GM12878 (cell line): ENCODE data around the gene RBMS3. TPM values are rescaled to one million over a fixed set of nuclear protein-coding genes. Genes with fewer than 3 reads are reported as not detected.

Source experiments
- ATAC-seq: fragments of 200-7000 bp; cut with Tn5 transposase; 3 replicates; pipeline ENCODE4 v1.9.1; 2020; ENCODE audit warnings: mild to moderate bottlenecking, moderate library complexity
- BruUV-seq: library from RNA; stranded (reverse); fragments of 400-500 nt; replicated peaks from 2 replicates; lab custom pipeline; 2021; lab: Mats Ljungman, UMichigan
- CTCF ChIA-PET: fragments of 300-600 bp; sonication (Branson Sonifier 250); formaldehyde crosslinking; extraction: SDS; loops from one replicate; lab custom pipeline; 2021; ENCODE audit warnings: inconsistent platforms; lab: Yijun Ruan, JAX
- POLR2A ChIA-PET: fragments of 350-600 bp; formaldehyde crosslinking; extraction: SDS; loops from one replicate; lab custom pipeline; 2021; ENCODE audit warnings: inconsistent platforms; lab: Charles Lee
- RAD21 ChIA-PET: fragments of 300-600 bp; sonication (Branson Sonifier 250); formaldehyde crosslinking; loops from one replicate; lab custom pipeline; 2023; ENCODE audit warnings: antibody characterized with exemption; ENCODE audit not compliant: unreplicated experiment; lab: Charles Lee
- SMC1A ChIA-PET: fragments of 300-600 bp; sonication (Branson Sonifier 250); formaldehyde crosslinking; loops from one replicate; lab custom pipeline; 2023; ENCODE audit not compliant: unreplicated experiment, uncharacterized antibody; lab: Charles Lee
- DNase-seq: peaks from one replicate; pipeline ENCODE4 v3.0.0-alpha.2; 2011; ENCODE audit warnings: low read depth, low spot score
- FAIRE-seq: peaks from 3 replicates; lab custom pipeline; 2011; peaks lifted over from hg19 to GRCh38; lab: Jason Lieb, UNC
- H2AFZ ChIP-seq: 2 replicates; pipeline ENCODE4 v1.6.0; 2011; ENCODE audit warnings: low read depth, low read length, control low read depth; ENCODE audit not compliant: control insufficient read depth
- H3K27ac ChIP-seq: 2 replicates; pipeline ENCODE4 v1.5.1; 2011; ENCODE audit warnings: control low read depth; ENCODE audit not compliant: control insufficient read depth, insufficient read depth
- H3K27me3 ChIP-seq, 2 experiments: replicated peaks in 1 of 2; 2 replicates each; pipeline versions ENCODE4 v1.6.0 to v1.6.1; 2011; ENCODE audit warnings: low read length in 1 of 2; ENCODE audit not compliant: control insufficient read depth in 2 of 2, insufficient read depth in 2 of 2
- H3K36me3 ChIP-seq, 2 experiments: 2 replicates each; pipeline ENCODE4 v1.5.1; 2011; ENCODE audit warnings: low read length in 1 of 2; ENCODE audit not compliant: control insufficient read depth in 2 of 2, insufficient read depth in 2 of 2
- H3K4me1 ChIP-seq: 2 replicates; pipeline ENCODE4 v1.6.1; 2011; ENCODE audit warnings: mild to moderate bottlenecking, low read length, moderate library complexity, mixed read lengths; ENCODE audit not compliant: control insufficient read depth, insufficient read depth
- H3K4me2 ChIP-seq: 2 replicates; pipeline ENCODE4 v1.6.0; 2011; ENCODE audit warnings: control low read depth; ENCODE audit not compliant: control insufficient read depth, insufficient read depth
- H3K4me3 ChIP-seq: fragments of 200-600 bp; sonication (generic); 2 replicates; pipeline ENCODE4 v1.5.1; 2016
- H3K79me2 ChIP-seq: 2 replicates; pipeline ENCODE4 v1.6.0; 2011; ENCODE audit warnings: low read length; ENCODE audit not compliant: control insufficient read depth, insufficient read depth
- H3K9ac ChIP-seq: 2 replicates; pipeline ENCODE4 v1.8.0; 2011; ENCODE audit warnings: low read length, control low read depth, mixed read lengths; ENCODE audit not compliant: control insufficient read depth, insufficient read depth
- H3K9me3 ChIP-seq: replicated peaks from 3 replicates; pipeline ENCODE4 v1.5.1; 2011; ENCODE audit warnings: mild to moderate bottlenecking, low read length; ENCODE audit not compliant: control insufficient read depth, insufficient read depth
- H4K20me1 ChIP-seq: 2 replicates; pipeline ENCODE4 v1.6.0; 2011; ENCODE audit not compliant: control insufficient read depth, insufficient read depth
- CREB1 ChIP-seq: IDR thresholded peaks from 2 replicates; pipeline ENCODE4 v1.6.1; 2012; ENCODE audit warnings: low read depth, mild to moderate bottlenecking, inconsistent platforms
- EGR1 ChIP-seq, 2 experiments: IDR thresholded peaks; 1 replicate in 1 of 2; 2 replicates in 1 of 2; pipeline ENCODE4 v1.6.1; 2011 to 2012; ENCODE audit warnings: low read depth in 2 of 2, low read length in 2 of 2, borderline replicate concordance in 1 of 2, mild to moderate bottlenecking in 1 of 2, moderate library complexity in 1 of 2
- ESRRA ChIP-seq: IDR thresholded peaks from 2 replicates; pipeline ENCODE4 v1.6.1; 2012; ENCODE audit warnings: mild to moderate bottlenecking, low read length, improper control_type of control experiment
- IRF4 ChIP-seq: IDR thresholded peaks from 2 replicates; pipeline ENCODE4 v1.6.1; 2011; ENCODE audit warnings: low read depth, low read length
- MTA2 ChIP-seq: fragments of 450-650 bp; IDR thresholded peaks from 2 replicates; pipeline ENCODE4 v1.6.1; 2016; ENCODE audit warnings: low read depth, mild to moderate bottlenecking, moderate library complexity
- NFIC ChIP-seq: IDR thresholded peaks from 2 replicates; pipeline ENCODE4 v1.6.1; 2012; ENCODE audit warnings: low read depth, mild to moderate bottlenecking, inconsistent platforms, low read length, moderate library complexity
- ZBED1 ChIP-seq: IDR thresholded peaks from 2 replicates; pipeline ENCODE4 v1.6.1; 2016; ENCODE audit warnings: borderline replicate concordance
- WGBS: methylation state at CpG from one replicate; pipeline ENCODE4 v1.1.6; 2016; ENCODE audit warnings: low lambda C conversion rate; ENCODE audit not compliant: insufficient replicate concordance, insufficient coverage; ENCODE audit errors: missing lambda C conversion rate; 5-methylcytosine and 5-hydroxymethylcytosine counted together
- in situ Hi-C: fragments of 300-500 bp; cut with MboI; formaldehyde crosslinking; loops from 9 replicates; pipeline ENCODE4 v1.14.3; 2018; ENCODE audit warnings: mixed read lengths
- intact Hi-C: fragments of 100-400 bp; cut with micrococcal nuclease; formaldehyde crosslinking; loops from one replicate; pipeline ENCODE4 v1.14.2; 2022; ENCODE audit not compliant: unreplicated experiment
- polyA plus RNA-seq, 11 experiments: library from polyadenylated mRNA; depleted of rRNA in 4 of 11; unstranded in 6 of 11; stranded (reverse) in 5 of 11; fragments of >200 nt; fragmentation: Nextera tagmentation in 4 of 11; fragmentation: Illumina TruSeq in 1 of 11; extraction: Ambion mirVana in 4 of 11; extraction: Trizol in 1 of 11; gene quantifications; 1 replicate in 1 of 11; 2 replicates in 10 of 11; pipeline versions ENCODE4 v1.2.1 to v1.2.3, GENCODE V29; 2011 to 2016; ENCODE audit warnings: inconsistent platforms in 2 of 11, missing spikeins in 2 of 11, low read depth in 1 of 11
- total RNA-seq, 4 experiments: library from RNA; depleted of rRNA in 3 of 4; stranded (reverse); fragments of >200 nt in 3 of 4; fragmentation: Illumina TruSeq in 1 of 4; extraction: Trizol in 1 of 4; gene quantifications; 2 replicates each; pipeline versions ENCODE4 v1.2.1 to v1.2.3, GENCODE V29; 2013 to 2021
- TF ChIP-seq, protein P1 (sequence below): fragments of 450-650 bp; formaldehyde crosslinking; IDR thresholded peaks from 2 replicates; pipeline ENCODE4 v1.4.0; 2022; ENCODE audit warnings: mild to moderate bottlenecking, moderate library complexity
- TF ChIP-seq, protein P2 (sequence below): fragments of 450-650 bp; formaldehyde crosslinking; IDR thresholded peaks from 2 replicates; pipeline ENCODE4 v1.4.0; 2020; ENCODE audit warnings: mild to moderate bottlenecking, moderate library complexity
- TF ChIP-seq, protein P3 (sequence below): fragments of 450-650 bp; IDR thresholded peaks from 2 replicates; pipeline ENCODE4 v1.6.1; 2016; ENCODE audit warnings: mild to moderate bottlenecking

RBMS3 gene
- total and polyA plus RNA-seq, 10 of the 15 experiments (the other 5 are each of a cell fraction or from before 2014, with no cell fraction given) = 0.79 to 4.7 (median 3.1) TPM

GRCh38 chr3:29955413-29955812 lies 674.5 kb downstream of the RBMS3 start (continued):
- TF ChIP-seq, protein P1, sequence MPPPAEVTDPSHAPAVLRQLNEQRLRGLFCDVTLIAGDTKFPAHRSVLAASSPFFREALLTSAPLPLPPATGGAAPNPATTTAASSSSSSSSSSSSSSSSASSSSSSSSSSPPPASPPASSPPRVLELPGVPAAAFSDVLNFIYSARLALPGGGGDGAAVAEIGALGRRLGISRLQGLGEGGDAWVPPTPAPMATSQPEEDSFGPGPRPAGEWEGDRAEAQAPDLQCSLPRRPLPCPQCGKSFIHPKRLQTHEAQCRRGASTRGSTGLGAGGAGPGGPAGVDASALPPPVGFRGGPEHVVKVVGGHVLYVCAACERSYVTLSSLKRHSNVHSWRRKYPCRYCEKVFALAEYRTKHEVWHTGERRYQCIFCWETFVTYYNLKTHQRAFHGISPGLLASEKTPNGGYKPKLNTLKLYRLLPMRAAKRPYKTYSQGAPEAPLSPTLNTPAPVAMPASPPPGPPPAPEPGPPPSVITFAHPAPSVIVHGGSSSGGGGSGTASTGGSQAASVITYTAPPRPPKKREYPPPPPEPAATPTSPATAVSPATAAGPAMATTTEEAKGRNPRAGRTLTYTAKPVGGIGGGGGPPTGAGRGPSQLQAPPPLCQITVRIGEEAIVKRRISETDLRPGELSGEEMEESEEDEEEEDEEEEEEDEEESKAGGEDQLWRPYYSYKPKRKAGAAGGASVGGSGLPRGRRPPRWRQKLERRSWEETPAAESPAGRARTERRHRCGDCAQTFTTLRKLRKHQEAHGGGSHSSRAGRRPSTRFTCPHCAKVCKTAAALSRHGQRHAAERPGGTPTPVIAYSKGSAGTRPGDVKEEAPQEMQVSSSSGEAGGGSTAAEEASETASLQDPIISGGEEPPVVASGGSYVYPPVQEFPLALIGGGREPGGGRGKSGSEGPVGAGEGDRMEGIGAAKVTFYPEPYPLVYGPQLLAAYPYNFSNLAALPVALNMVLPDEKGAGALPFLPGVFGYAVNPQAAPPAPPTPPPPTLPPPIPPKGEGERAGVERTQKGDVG = no peak

DNA sequence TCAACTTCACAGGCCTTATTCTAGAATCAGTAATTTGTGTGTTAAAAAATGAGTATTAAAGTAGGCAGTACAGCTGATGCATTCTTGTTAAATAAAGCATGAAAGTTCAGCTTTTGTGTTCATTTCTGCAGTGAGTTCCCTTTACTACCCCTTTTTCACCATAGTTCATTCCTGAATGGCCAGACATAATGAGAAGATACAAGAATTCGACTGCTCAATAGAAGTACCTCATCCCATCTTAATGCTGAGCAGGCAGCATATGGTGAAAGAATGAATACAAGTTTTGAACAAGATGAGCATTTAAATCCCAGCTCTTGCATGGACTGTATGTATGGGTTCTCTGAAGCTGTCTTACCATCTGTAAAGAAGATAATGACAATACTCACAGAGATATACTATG lies 677.9 kb downstream of the RBMS3 start:
- Histone ChIP-seq H3K27ac (no peak overlapping the region), H3K27me3 (no peaks in the 10 kb centered on the region), H3K4me2 (no peak overlapping the region), H3K4me1 (no peaks in the 10 kb centered on the region), H2AFZ (no peak overlapping the region), H4K20me1 (no peaks in the 10 kb centered on the region), H3K9ac (no peak overlapping the region), H3K36me3 (no peaks in the 10 kb centered on the region), H3K4me3 (no peak overlapping the region), H3K79me2 (no peaks in the 10 kb centered on the region), H3K9me3 (no peaks in the 10 kb centered on the region; the same call in 2 of the 3 replicates)
- SMC1A ChIA-PET = no interaction called here
- intact Hi-C loops = no loop called here
- DNase-seq (no peak), ATAC-seq (no peak), FAIRE-seq (no peak)
- 0% methylated on average over 1 of the region's 1 CpG for WGBS
- RAD21 ChIA-PET = no interaction called here
- in situ Hi-C loops = no loop called here
- POLR2A ChIA-PET = no interaction called here
- CTCF ChIA-PET = no interaction called here
- BruUV-seq = no TSS peak
- TF ChIP-seq NFIC (no peak), MTA2 (no peak), ZBED1 (no peak), IRF4 (no peak), ESRRA (no peak), EGR1 (IDR thresholded peaks at IDR 0.05; ENCODE audit: borderline replicate concordance in 1 of 2, low read depth in 2 of 2, low read length in 2 of 2) (no peak), CREB1 (no peak)
- TF ChIP-seq, protein P2, sequence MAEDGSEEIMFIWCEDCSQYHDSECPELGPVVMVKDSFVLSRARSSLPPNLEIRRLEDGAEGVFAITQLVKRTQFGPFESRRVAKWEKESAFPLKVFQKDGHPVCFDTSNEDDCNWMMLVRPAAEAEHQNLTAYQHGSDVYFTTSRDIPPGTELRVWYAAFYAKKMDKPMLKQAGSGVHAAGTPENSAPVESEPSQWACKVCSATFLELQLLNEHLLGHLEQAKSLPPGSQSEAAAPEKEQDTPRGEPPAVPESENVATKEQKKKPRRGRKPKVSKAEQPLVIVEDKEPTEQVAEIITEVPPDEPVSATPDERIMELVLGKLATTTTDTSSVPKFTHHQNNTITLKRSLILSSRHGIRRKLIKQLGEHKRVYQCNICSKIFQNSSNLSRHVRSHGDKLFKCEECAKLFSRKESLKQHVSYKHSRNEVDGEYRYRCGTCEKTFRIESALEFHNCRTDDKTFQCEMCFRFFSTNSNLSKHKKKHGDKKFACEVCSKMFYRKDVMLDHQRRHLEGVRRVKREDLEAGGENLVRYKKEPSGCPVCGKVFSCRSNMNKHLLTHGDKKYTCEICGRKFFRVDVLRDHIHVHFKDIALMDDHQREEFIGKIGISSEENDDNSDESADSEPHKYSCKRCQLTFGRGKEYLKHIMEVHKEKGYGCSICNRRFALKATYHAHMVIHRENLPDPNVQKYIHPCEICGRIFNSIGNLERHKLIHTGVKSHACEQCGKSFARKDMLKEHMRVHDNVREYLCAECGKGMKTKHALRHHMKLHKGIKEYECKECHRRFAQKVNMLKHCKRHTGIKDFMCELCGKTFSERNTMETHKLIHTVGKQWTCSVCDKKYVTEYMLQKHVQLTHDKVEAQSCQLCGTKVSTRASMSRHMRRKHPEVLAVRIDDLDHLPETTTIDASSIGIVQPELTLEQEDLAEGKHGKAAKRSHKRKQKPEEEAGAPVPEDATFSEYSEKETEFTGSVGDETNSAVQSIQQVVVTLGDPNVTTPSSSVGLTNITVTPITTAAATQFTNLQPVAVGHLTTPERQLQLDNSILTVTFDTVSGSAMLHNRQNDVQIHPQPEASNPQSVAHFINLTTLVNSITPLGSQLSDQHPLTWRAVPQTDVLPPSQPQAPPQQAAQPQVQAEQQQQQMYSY (CRISPR knock-in tag) = no peak
- TF ChIP-seq, protein P3, sequence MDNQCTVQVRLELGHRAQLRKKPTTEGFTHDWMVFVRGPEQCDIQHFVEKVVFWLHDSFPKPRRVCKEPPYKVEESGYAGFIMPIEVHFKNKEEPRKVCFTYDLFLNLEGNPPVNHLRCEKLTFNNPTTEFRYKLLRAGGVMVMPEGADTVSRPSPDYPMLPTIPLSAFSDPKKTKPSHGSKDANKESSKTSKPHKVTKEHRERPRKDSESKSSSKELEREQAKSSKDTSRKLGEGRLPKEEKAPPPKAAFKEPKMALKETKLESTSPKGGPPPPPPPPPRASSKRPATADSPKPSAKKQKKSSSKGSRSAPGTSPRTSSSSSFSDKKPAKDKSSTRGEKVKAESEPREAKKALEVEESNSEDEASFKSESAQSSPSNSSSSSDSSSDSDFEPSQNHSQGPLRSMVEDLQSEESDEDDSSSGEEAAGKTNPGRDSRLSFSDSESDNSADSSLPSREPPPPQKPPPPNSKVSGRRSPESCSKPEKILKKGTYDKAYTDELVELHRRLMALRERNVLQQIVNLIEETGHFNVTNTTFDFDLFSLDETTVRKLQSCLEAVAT = no peak
